ENCODE data around the gene CLDN20.

Gene CLDN20

GRCh38 chr6:155269765-155270164 lies 6.0 kb downstream of the CLDN20 start:
- DNase-seq (ENCODE audit: low spot score) = no peak

- DNase-seq (ENCODE audit: low spot score) = no peak
These were observed 6.8 kb downstream of the CLDN20 start for GRCh38 chr6:155270561-155271091.

- DNase-seq (ENCODE audit: low spot score) = no peak
These were observed 7.3 kb downstream of the CLDN20 start for GRCh38 chr6:155271145-155271544.

GRCh38 chr6:155272353-155273232 lies 8.8 kb downstream of the CLDN20 start:
- DNase-seq (ENCODE audit: low spot score) = no peak

- no peak for DNase-seq (ENCODE audit: low spot score)
These were observed 9.6 kb downstream of the CLDN20 start for GRCh38 chr6:155273431-155273830.

GRCh38 chr6:155274106-155274505 lies 10.3 kb downstream of the CLDN20 start:
- no peak for DNase-seq (ENCODE audit: low spot score)

- no peak for DNase-seq (ENCODE audit: low spot score)
These were observed 10.7 kb downstream of the CLDN20 start for GRCh38 chr6:155274533-155274932.

GRCh38 chr6:155275808-155276480 lies 12.1 kb downstream of the CLDN20 start:
- no peak for DNase-seq (ENCODE audit: low spot score)

- DNase-seq (ENCODE audit: low spot score) = no peak
These were observed 12.8 kb downstream of the CLDN20 start for GRCh38 chr6:155276638-155277037.

- no peak for DNase-seq (ENCODE audit: low spot score)
These were observed 14.7 kb downstream of the CLDN20 start for GRCh38 chr6:155278319-155279049.

- no peak for DNase-seq (ENCODE audit: low spot score)
These were observed 21.0 kb downstream of the CLDN20 start for GRCh38 chr6:155284775-155285174.

GRCh38 chr6:155287762-155288161 lies 23.9 kb downstream of the CLDN20 start:
- no peak for DNase-seq (ENCODE audit: low spot score)

GRCh38 chr6:155290491-155290890 lies 26.7 kb downstream of the CLDN20 start:
- DNase-seq (ENCODE audit: low spot score) = no peak

GRCh38 chr6:155291291-155291690 lies 27.5 kb downstream of the CLDN20 start:
- no peak for DNase-seq (ENCODE audit: low spot score)

GRCh38 chr6:155292711-155293110 lies 28.9 kb downstream of the CLDN20 start:
- peak; percentile 2 for DNase-seq (ENCODE audit: low spot score)

GRCh38 chr6:155297669-155298068 lies 33.9 kb downstream of the CLDN20 start:
- DNase-seq (ENCODE audit: low spot score) = no peak

- DNase-seq (ENCODE audit: low spot score) = no peak
These were observed 38.1 kb downstream of the CLDN20 start for GRCh38 chr6:155301867-155302266.

GRCh38 chr6:155303361-155303870 lies 39.6 kb downstream of the CLDN20 start:
- no peak for DNase-seq (ENCODE audit: low spot score)

- no peak for DNase-seq (ENCODE audit: low spot score)
These were observed 43.1 kb downstream of the CLDN20 start for GRCh38 chr6:155306958-155307357.

GRCh38 chr6:155309150-155309549 lies 45.3 kb downstream of the CLDN20 start:
- no peak for DNase-seq (ENCODE audit: low spot score)

- no peak for DNase-seq (ENCODE audit: low spot score)
These were observed 46.8 kb downstream of the CLDN20 start for GRCh38 chr6:155310596-155310995.

GRCh38 chr6:155311086-155311485 lies 47.3 kb downstream of the CLDN20 start:
- no peak for DNase-seq (ENCODE audit: low spot score)
